KMS-11 (cell line): ENCODE data around the gene PCED1A.

Experiments
- H2AFZ ChIP-seq: fragments of 200-600 bp; sonication (generic); 2 replicates; pipeline ENCODE4 v1.6.1; 2016; ENCODE audit warnings: antibody characterized with exemption, mixed run types, low read depth
- H3K27ac ChIP-seq: fragments of 200-600 bp; sonication (generic); 2 replicates; pipeline ENCODE4 v1.6.1; 2016; ENCODE audit warnings: mild to moderate bottlenecking, mixed run types
- H3K27me3 ChIP-seq: fragments of 200-600 bp; sonication (generic); 2 replicates; pipeline ENCODE4 v1.6.1; 2017; ENCODE audit warnings: mild to moderate bottlenecking, low read depth, mixed run types, moderate library complexity; ENCODE audit not compliant: insufficient read depth
- H3K36me3 ChIP-seq: fragments of 200-600 bp; sonication (generic); 2 replicates; pipeline ENCODE4 v1.6.1; 2017; ENCODE audit warnings: mild to moderate bottlenecking, mixed run types; ENCODE audit not compliant: insufficient read depth
- H3K4me1 ChIP-seq: fragments of 200-600 bp; sonication (generic); 2 replicates; pipeline ENCODE4 v1.6.1; 2016; ENCODE audit warnings: mild to moderate bottlenecking, low read depth, mixed run types; ENCODE audit not compliant: poor library complexity, severe bottlenecking
- H3K4me2 ChIP-seq: fragments of 200-600 bp; sonication (generic); 2 replicates; pipeline ENCODE4 v1.7.0; 2016; ENCODE audit warnings: mild to moderate bottlenecking, mixed run types
- H3K4me3 ChIP-seq: fragments of 200-600 bp; sonication (generic); IDR thresholded peaks from 2 replicates; pipeline ENCODE4 v1.6.1; 2017; ENCODE audit warnings: low read depth, low read length, mixed read lengths; ENCODE audit not compliant: insufficient read depth
- H3K79me2 ChIP-seq: fragments of 200-600 bp; sonication (generic); 2 replicates; pipeline ENCODE4 v1.6.1; 2016; ENCODE audit warnings: low read depth, mixed run types; ENCODE audit not compliant: insufficient read depth
- H3K9ac ChIP-seq: fragments of 200-600 bp; sonication (generic); 2 replicates; pipeline ENCODE4 v1.6.1; 2016; ENCODE audit warnings: mild to moderate bottlenecking, mixed run types
- H4K20me1 ChIP-seq: fragments of 200-600 bp; sonication (generic); 2 replicates; pipeline ENCODE4 v1.6.1; 2016; ENCODE audit warnings: mild to moderate bottlenecking, mixed run types; ENCODE audit not compliant: insufficient read depth
- CTCF ChIP-seq: fragments of 200-600 bp; sonication (generic); conservative IDR thresholded peaks from 2 replicates; pipeline ENCODE4 v1.6.1; 2017; ENCODE audit warnings: low read depth, mild to moderate bottlenecking, antibody characterized with exemption, low read length, moderate library complexity, mixed read lengths

PCED1A gene

GRCh38 chr20:2794202-2794748 lies 46.2 kb downstream of the PCED1A start:
- no peaks in the 10 kb centered on the region for H3K4me1 ChIP-seq
- no peak overlapping the region for H3K27ac ChIP-seq
- no peak for TF ChIP-seq CTCF
- no peak overlapping the region for H3K9ac ChIP-seq
- H2AFZ ChIP-seq, result no peak overlapping the region
- no peaks in the 10 kb centered on the region for H3K27me3 ChIP-seq
- no peaks in the 10 kb centered on the region for H3K36me3 ChIP-seq
- H3K79me2 ChIP-seq, result no peaks in the 10 kb centered on the region
- no peak overlapping the region for H3K4me2 ChIP-seq
- no peak overlapping the region for H3K4me3 ChIP-seq
- H4K20me1 ChIP-seq, result no peaks in the 10 kb centered on the region

- Histone ChIP-seq H3K36me3 (no peaks in the 10 kb centered on the region), H3K4me1 (no peaks in the 10 kb centered on the region), H3K79me2 (no peaks in the 10 kb centered on the region), H3K27ac (no peak overlapping the region), H2AFZ (no peak overlapping the region), H3K4me3 (no peak overlapping the region), H4K20me1 (no peaks in the 10 kb centered on the region), H3K27me3 (no peaks in the 10 kb centered on the region), H3K4me2 (no peak overlapping the region), H3K9ac (no peak overlapping the region)
- TF ChIP-seq CTCF, result no peak
These were observed 47.0 kb downstream of the PCED1A start for GRCh38 chr20:2793471-2793870.
